GM18951 (cell line): ENCODE measurements around the gene CCDC69.
"Not testable (repeated sequence)": the region's sequence is repeated elsewhere in the genome, so short reads cannot be mapped to it uniquely, and the experiment has no call there.

Experiments
- POLR2A ChIP-seq: IDR thresholded peaks from 4 replicates; pipeline ENCODE4 v1.6.1; 2011; ENCODE audit warnings: mild to moderate bottlenecking; ENCODE audit not compliant: insufficient read length, insufficient read depth; ENCODE audit errors: extremely low read depth
- in situ Hi-C: fragments of 300-500 bp; cut with MboI; formaldehyde crosslinking; loops from one replicate; pipeline ENCODE4 v1.12.0; 2022; ENCODE audit warnings: low sequenced_read_pairs, mixed read lengths, inconsistent platforms; ENCODE audit not compliant: unreplicated experiment

Gene CCDC69

DNA sequence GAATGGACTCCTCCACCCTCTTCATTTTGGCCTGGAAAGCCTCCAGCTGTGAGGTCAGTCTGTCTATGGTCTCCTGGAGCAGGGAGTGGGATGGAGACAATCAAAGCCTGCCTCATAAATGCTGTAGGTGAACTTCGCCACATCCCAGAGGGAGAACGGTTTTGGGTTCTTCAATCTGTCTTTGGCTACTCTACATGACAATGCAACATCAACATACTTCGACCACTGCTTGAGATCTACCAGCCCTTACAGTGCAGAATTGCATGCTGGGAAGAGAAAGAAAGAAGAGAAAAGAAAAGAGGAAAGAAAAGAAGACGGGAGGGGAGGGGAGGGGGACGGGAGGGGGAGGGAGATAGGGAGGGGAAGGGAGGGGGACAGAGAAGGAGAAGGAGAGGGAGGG lies 37.8 kb downstream of the CCDC69 start:
- no peak for TF ChIP-seq POLR2A
- in situ Hi-C loops, result no loop called here

DNA sequence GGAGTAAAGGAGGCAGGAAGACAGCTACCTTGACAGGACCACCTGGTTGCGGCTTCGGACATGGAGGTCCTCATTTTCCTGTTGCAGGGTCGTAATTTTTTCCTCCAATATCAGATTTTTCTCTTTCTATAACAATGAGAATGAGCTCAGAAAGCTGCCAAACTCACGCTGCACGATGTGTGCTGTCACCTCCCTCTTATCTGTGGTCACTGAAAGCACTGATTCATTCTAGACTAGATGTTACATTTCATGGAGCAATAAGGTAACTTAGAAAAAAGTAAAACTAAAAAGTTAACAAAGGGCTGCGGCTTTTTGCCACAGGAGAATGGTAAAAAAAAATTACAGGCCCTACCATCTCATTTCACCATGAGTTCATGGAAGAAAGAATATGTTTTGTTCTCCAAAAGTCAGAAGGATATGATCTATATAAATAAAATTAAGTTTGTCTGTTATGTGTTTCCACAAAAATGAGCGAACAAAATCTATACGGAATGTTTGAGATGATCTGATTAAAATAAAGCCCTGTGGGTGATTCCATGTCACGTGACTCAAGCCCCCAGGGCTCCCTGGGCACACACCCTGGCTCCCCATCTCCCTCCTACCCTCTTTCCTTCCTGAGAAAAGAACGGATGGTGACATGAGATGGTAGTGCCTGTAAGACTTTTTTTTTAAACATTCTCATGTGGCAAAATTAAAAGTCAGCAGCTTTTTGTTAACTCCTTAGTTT lies 39.4 kb downstream of the CCDC69 start:
- no peak for TF ChIP-seq POLR2A
- in situ Hi-C loops, result no loop called here

DNA sequence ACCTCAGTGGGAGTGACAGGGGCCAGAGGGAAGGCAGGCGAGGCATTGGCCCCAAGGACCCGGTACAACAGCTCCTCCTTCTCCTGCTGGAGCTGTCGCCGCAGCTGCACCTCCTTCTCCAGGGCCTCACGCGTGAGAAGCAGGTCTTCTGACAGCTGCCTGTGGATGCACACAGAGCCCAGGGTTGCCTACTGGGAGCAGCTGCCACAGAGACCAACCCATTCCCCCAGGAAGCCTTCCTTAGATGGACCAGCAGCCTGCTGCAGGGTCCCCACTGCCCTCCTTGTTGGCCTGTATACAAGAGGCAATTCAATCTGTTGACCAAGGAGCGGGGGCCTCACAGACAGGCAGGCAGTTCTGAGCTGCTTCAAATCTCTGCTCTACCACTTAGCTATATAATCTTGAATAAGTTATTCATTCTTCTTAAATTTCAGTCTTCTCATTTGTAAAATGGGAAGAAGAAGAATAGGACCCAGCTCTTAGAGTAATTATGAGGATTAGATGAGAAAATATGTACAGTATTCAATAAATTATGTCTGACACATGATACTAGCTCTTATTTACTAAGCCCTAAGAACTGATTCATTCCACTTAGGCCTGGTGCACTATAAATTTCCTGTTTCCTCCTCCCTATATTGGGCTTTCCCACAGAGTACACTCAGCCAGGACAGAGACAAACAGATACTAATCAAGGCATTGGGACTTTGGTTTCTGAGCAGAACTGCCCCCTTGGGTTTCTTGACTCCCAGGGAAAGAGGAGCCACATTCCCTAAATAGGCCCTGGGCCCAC lies 40.2 kb downstream of the CCDC69 start:
- in situ Hi-C loops, result no loop called here

DNA sequence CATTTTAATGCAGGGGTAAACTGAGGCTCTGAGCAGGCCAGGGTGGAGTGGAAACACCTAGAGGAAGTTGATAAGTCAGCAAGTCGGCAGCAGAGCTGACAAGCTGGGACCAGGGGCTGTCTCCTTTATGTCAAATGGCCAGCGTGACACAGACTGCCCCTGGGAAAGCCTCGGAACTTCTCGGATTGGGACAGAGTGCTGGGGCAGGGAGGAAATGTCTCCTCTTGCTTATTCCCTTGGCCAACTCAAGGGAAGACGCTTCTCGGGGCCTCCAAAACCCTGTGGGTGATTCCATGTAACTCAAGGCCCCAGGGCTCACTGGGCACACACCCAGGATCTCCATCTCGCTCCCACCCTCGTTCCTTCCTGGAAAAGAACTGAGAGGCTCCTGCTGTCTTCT lies 40.9 kb downstream of the CCDC69 start:
- no peak for TF ChIP-seq POLR2A
- in situ Hi-C loops, result no loop called here

More for the DNA sequence above, 40.2 kb downstream of the CCDC69 start:
- no peak for TF ChIP-seq POLR2A

DNA sequence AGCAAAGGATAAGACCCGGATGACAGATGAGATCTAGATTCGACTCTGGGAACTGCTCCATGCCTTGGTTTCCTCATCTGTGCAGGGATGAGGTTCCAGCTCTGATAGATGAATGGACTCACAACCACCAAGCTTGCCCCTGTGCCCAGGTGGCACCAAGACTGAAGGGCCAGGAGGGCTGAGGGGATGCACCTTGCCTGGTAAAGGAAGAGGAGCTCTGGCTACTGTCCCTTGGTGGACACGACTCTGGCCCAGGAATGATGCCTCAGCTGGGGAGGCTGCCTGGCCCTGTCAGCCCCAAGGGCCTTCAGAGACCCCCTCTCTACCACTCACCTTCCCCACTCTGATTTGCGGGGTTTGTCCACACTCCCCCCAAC lies 41.4 kb downstream of the CCDC69 start:
- TF ChIP-seq POLR2A, result no peak
- in situ Hi-C loops, result no loop called here

DNA sequence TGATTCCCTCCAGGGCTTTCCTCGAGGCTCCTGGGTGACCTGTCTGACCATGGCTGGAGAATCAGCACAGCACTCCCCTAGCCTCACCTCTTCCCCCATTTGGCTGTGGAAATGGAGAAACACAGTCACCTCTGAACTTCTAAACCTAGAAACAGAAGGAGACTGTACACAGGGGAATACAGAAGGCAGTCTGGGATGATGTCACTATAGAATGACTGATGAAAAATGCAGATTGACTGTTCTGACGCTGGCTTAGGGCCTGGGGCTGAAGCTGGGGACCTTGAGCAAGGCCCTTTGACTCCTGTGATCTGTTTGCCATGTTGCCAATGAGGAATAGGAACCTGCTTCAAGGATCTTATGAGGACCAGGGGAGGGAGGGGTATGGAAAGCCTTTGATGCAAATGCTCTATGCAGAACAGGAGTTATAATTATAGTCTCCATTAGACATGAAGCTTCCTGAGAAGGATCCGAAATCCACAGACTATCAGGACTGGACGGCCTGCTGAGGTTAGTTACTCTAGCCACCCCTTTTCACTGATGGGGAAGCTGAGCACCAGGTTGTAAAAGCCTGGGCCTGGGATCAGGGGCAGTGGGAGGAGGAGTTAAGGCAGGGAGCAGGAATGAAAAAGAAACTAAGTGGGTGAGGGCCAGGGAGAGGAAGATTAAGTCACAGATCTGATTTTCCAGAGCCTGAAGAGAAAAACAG lies 41.9 kb downstream of the CCDC69 start:
- no peak for TF ChIP-seq POLR2A
- in situ Hi-C loops, result no loop called here

DNA sequence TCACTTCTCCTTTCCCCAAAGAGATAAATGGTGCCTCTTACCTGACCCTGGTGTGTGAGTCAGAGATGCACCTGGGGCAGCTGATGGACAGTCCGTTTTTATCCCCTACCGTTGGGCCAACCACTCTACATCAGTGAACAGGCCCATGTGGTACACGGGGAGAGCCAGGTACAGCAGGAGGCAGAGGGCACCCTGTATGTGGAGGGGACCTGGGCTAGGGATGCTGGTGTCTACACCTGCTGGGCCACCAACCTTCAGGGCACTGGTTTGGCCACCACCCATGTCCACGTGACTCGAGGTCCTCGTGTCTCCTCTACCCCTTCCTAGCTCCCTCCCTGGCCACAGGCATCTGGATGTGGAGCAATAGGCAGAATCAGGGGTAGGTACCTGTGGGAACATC lies 43.6 kb downstream of the CCDC69 start:
- in situ Hi-C loops, result no loop called here
- TF ChIP-seq POLR2A, result no peak

DNA sequence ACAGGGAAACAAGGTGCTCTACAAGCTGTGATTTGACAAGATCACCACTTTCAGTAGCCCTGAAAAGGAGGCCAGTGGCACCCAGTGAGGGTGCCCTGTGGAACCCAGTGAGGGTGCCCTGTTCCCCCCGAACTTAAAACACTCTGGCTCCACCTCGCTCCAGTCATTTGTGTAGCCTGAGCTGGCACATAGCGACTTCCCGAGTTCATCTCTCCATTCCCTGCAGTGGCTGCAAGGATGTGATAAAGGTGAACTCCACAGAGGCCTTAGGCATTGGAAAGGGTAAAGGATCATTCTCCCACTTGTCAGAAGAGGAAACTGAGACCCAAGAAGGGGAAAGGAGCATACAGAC lies 44.4 kb downstream of the CCDC69 start:
- TF ChIP-seq POLR2A, result peak; percentile 23
- in situ Hi-C loops, result no loop called here

DNA sequence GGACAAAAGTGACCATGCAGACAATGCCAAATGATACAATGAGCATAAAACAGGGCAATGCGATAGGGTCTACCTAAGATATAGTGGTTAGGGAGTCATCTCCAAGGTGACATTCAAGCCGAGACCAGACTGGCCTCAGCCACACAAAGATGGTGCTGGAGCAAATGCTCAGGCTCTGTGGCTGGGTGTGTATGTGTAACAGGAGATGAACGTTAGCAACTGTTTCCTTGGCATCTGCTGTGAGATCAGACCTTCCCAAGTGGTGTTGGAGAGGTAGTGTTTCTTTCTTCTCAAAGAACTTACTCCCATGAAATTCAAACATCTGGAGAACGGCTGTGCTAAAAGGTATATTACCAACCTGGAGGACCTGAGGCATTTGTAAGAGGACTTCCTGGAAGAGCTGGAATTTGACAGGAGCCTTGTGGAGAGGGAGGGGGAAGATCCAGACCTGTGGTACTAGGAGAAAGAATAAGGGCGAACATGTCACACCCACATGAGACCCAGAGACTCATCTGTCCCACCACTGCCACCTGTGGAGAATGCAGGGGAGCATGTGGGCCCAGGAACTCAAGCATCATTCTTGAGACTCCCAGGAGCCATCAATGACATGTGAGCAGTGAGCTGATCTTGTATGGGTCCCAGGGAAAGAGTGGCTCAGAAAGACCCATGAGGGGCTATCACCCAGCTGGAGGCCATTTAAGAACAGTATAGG lies 45.0 kb downstream of the CCDC69 start:
- in situ Hi-C loops, result no loop called here
- TF ChIP-seq POLR2A, result no peak

DNA sequence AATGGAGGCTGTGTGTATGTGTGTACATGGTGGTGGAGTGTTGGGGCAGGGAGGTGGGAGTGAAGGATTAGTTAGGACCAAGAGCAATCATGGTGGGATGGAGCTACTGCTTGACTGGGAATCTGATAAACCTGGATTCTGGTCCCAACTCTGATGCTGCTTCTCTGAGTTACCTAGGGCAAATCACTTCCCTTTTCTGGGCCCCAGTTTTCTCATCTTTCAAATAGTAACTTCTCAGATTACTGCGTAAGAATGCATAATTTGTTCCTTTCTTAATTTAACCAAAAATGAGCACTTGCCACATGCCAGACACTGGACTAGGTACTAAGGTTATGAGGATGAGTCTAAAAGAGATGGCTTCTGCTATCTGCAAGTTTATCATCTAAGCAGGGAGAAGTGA lies 45.5 kb downstream of the CCDC69 start:
- in situ Hi-C loops, result no loop called here
- no peak for TF ChIP-seq POLR2A

DNA sequence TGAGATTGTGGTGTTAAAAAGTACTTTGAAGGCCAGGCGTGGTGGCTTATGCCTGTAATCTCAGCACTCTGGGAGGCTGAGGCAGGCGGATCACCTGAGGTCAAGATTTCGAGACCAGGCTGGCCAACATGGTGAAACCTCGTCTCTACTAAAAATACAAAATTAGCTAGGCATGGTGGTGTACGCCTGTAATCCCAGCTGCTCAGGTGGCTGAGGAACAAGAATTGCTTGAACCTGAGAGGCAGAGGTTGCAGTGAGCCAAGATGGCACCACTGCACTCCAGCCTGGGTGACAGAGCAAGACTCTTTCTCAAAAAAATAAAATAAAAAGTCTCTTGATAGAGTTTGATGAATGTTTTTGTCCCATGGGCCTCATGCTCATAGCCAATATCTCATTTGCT lies 47.6 kb downstream of the CCDC69 start:
- in situ Hi-C loops, result not testable (repeated sequence)

DNA sequence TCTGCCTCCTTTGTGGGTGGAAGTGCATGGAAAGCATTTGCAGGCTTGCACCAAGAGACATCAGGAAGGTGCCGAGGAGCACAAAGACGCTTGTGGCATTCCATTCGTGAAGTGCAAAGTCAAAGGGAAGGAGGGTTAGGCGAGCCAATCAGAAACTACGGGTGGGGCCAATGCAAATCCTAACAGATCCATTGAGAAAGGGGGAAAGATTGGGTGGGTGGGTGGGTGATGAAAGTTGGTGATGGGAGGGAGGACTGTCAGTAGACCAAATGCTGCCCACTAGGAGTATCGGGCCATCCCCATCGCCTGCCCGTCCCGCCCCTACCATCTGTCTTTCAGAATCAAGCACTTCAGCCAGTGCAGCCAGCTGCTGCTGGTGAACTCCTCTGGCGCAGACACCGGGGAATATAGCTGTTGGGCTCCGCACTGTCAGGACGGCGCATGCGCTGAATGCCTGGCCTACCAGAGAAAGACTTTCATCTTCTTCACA lies 49.2 kb downstream of the CCDC69 start:
- in situ Hi-C loops, result no loop called here
- no peak for TF ChIP-seq POLR2A
